GM23338 (cell line): ENCODE results near the gene TMEM8B. TPM values are rescaled to one million over a fixed set of nuclear protein-coding genes. Genes with fewer than 3 reads are reported as not detected.

Experiments used
- ATAC-seq: fragments of 200-7000 bp; cut with Tn5 transposase; 3 replicates; pipeline ENCODE4 v1.9.1; 2020
- DNase-seq: peaks from one replicate; pipeline ENCODE4 v3.0.0-alpha.2; 2015; ENCODE audit warnings: low spot score
- H2AFZ ChIP-seq: fragments of 200-600 bp; sonication (generic); 2 replicates; pipeline ENCODE4 v1.8.0; 2016; ENCODE audit warnings: antibody characterized with exemption, mild to moderate bottlenecking, moderate library complexity
- H3F3A ChIP-seq: fragments of 200-600 bp; sonication (generic); replicated peaks from 2 replicates; pipeline ENCODE4 v1.8.0; 2017; ENCODE audit warnings: antibody characterized with exemption, mixed run types, low read depth
- H3K27ac ChIP-seq: fragments of 200-600 bp; sonication (generic); 2 replicates; pipeline ENCODE4 v1.6.1; 2016; ENCODE audit warnings: low read depth
- H3K27me3 ChIP-seq: fragments of 200-600 bp; sonication (generic); 2 replicates; pipeline ENCODE4 v1.8.0; 2016; ENCODE audit warnings: mild to moderate bottlenecking, mixed run types, moderate library complexity; ENCODE audit not compliant: insufficient read depth
- H3K36me3 ChIP-seq: fragments of 200-600 bp; sonication (generic); 2 replicates; pipeline ENCODE4 v1.8.0; 2016; ENCODE audit warnings: mild to moderate bottlenecking; ENCODE audit not compliant: insufficient read depth
- H3K4me1 ChIP-seq: fragments of 200-600 bp; sonication (generic); 2 replicates; pipeline ENCODE4 v1.8.0; 2016; ENCODE audit warnings: mild to moderate bottlenecking, moderate library complexity; ENCODE audit not compliant: insufficient read depth
- H3K4me2 ChIP-seq: fragments of 200-600 bp; sonication (generic); 2 replicates; pipeline ENCODE4 v1.7.1; 2017; ENCODE audit warnings: mixed run types
- H3K4me3 ChIP-seq: fragments of 200-600 bp; sonication (generic); 2 replicates; pipeline ENCODE4 v1.6.1; 2016; ENCODE audit warnings: mixed run types
- H3K79me2 ChIP-seq: fragments of 200-600 bp; sonication (generic); replicated peaks from 2 replicates; pipeline ENCODE4 v1.8.0; 2017; ENCODE audit warnings: mild to moderate bottlenecking; ENCODE audit not compliant: insufficient read depth
- H3K9me2 ChIP-seq: fragments of 200-600 bp; sonication (generic); 2 replicates; pipeline ENCODE4 v1.8.0; 2017; ENCODE audit not compliant: insufficient read depth
- H4K20me1 ChIP-seq: fragments of 200-600 bp; sonication (generic); replicated peaks from 2 replicates; pipeline ENCODE4 v1.8.0; 2017; ENCODE audit warnings: mild to moderate bottlenecking; ENCODE audit not compliant: insufficient read depth
- H3K27ac Mint-ChIP-seq: 2 replicates; pipeline ENCODE4 v1.8.0; 2020; ENCODE audit warnings: inconsistent platforms, mild to moderate bottlenecking, moderate library complexity, mixed read lengths
- H3K27me3 Mint-ChIP-seq: 3 replicates; pipeline ENCODE4 v1.8.0; 2022; ENCODE audit warnings: low read depth, mild to moderate bottlenecking, moderate library complexity, mixed read lengths, inconsistent platforms; ENCODE audit not compliant: insufficient read depth, poor library complexity
- H3K36me3 Mint-ChIP-seq: 3 replicates; pipeline ENCODE4 v1.8.0; 2021; ENCODE audit warnings: low read depth, mild to moderate bottlenecking, inconsistent platforms, moderate library complexity, mixed read lengths
- H3K4me1 Mint-ChIP-seq: 3 replicates; pipeline ENCODE4 v1.8.0; 2020; ENCODE audit warnings: mild to moderate bottlenecking, inconsistent platforms, mixed read lengths
- H3K4me3 Mint-ChIP-seq: 3 replicates; pipeline ENCODE4 v1.8.0; 2021; ENCODE audit warnings: moderate library complexity, mild to moderate bottlenecking, inconsistent platforms, mixed read lengths
- H3K9me3 Mint-ChIP-seq: 3 replicates; pipeline ENCODE4 v1.8.0; 2020; ENCODE audit warnings: moderate library complexity, mild to moderate bottlenecking, inconsistent platforms, mixed read lengths
- CREB1 ChIP-seq: fragments of 250-450 bp; sonication (Bioruptor Pico); IDR thresholded peaks from 2 replicates; pipeline ENCODE4 v1.5.0; 2020; ENCODE audit warnings: low read depth, mild to moderate bottlenecking, moderate library complexity
- CTCF ChIP-seq, 2 experiments: fragments of 200-600 bp in 1 of 2; sonication (generic) in 1 of 2; conservative IDR thresholded peaks; 2 replicates each; pipeline versions ENCODE4 v1.5.1 to v1.6.1; 2016 to 2017; ENCODE audit warnings: antibody characterized with exemption in 2 of 2, low read depth in 2 of 2, mild to moderate bottlenecking in 2 of 2, moderate library complexity in 1 of 2
- EZH2phosphoT487 ChIP-seq: fragments of 200-600 bp; sonication (generic); IDR thresholded peaks from one replicate; pipeline ENCODE4 v1.8.1; 2018; ENCODE audit warnings: antibody characterized with exemption; ENCODE audit not compliant: unreplicated experiment
- JUNB ChIP-seq: IDR thresholded peaks from one replicate; pipeline ENCODE4 v1.6.1; 2016; ENCODE audit warnings: antibody characterized with exemption; ENCODE audit not compliant: unreplicated experiment
- NANOG ChIP-seq: IDR thresholded peaks from 2 replicates; pipeline ENCODE4 v1.6.1; 2016; ENCODE audit warnings: antibody characterized with exemption, borderline replicate concordance
- POLR2AphosphoS5 ChIP-seq: IDR thresholded peaks from 2 replicates; pipeline ENCODE4 v1.6.1; 2016; ENCODE audit warnings: antibody characterized with exemption, low read depth
- REST ChIP-seq: IDR thresholded peaks from one replicate; pipeline ENCODE4 v1.6.1; 2018; ENCODE audit warnings: antibody characterized with exemption; ENCODE audit not compliant: unreplicated experiment
- ZNF114 ChIP-seq: fragments of 250-450 bp; sonication (Bioruptor Pico); IDR thresholded peaks from 2 replicates; pipeline ENCODE4 v1.5.0; 2020; ENCODE audit warnings: mild to moderate bottlenecking, moderate library complexity
- polyA plus RNA-seq: library from polyadenylated mRNA; unstranded; fragments of >200 nt; fragmentation: Nextera tagmentation; extraction: Ambion mirVana; gene quantifications from 2 replicates; pipeline ENCODE4 v1.2.1, GENCODE V29; 2016
- total RNA-seq: library from RNA; depleted of rRNA; stranded (reverse); fragments of >200 nt; shearing (Covaris generic); gene quantifications from 2 replicates; pipeline ENCODE4 v1.2.3, GENCODE V29; 2014

The TMEM8B gene
- total and polyA plus RNA-seq, 2 experiments from 2014 or later: 4.2 to 5.5 TPM

- Histone ChIP-seq H3K27me3 (no peaks in the 10 kb centered on the region), H3F3A (no peaks in the 10 kb centered on the region), H3K36me3 (no peaks in the 10 kb centered on the region), H4K20me1 (no peaks in the 10 kb centered on the region; the same call in 1 of the 2 replicates), H3K4me2 (no peak overlapping the region), H3K79me2 (no peaks in the 10 kb centered on the region), H3K4me3 (no peak overlapping the region), H3K27ac (no peak overlapping the region), H3K4me1 (0 out of 2 replicates have a peak, but pooled peaks cover 2% of the 10 kb centered on the region), H3K9me2 (peaks cover 5% of the 10 kb centered on the region; the same call in 1 of the 2 replicates), H2AFZ (no peak overlapping the region)
- DNase-seq: peak; percentile 74
- no peak overlapping the region for H3K27ac Mint-ChIP-seq
- H3K4me1 Mint-ChIP-seq: peaks cover 18% of the 10 kb centered on the region
- TF ChIP-seq CTCF (conservative IDR thresholded peaks at IDR 0.05; ENCODE audit: low read depth in 2 of 2): peak; percentile 54 to 78
- TF ChIP-seq ZNF114 (CRISPR knock-in tag): no peak
- no peak overlapping the region for H3K4me3 Mint-ChIP-seq
- ATAC-seq: peak; percentile 92
- no peaks in the 10 kb centered on the region for H3K36me3 Mint-ChIP-seq
- H3K9me3 Mint-ChIP-seq: no peaks in the 10 kb centered on the region; the same call in 2 of the 3 replicates
- H3K27me3 Mint-ChIP-seq: peaks cover 9% of the 10 kb centered on the region
Observed at GRCh38 chr9:35835216-35835632, 6.2 kb downstream of the TMEM8B start.

GRCh38 chr9:35835766-35836165 lies 6.7 kb downstream of the TMEM8B start:
- no peak overlapping the region for H3K4me2 ChIP-seq
- peaks cover 21% of the 10 kb centered on the region for H3K4me1 Mint-ChIP-seq
- H3K4me3 Mint-ChIP-seq: no peak overlapping the region

More at GRCh38 chr9:35835766-35836165, 6.7 kb downstream of the TMEM8B start:
- H4K20me1 ChIP-seq: no peaks in the 10 kb centered on the region; the same call in 1 of the 2 replicates
- Mint-ChIP-seq H3K36me3 (no peaks in the 10 kb centered on the region), H3K27me3 (peaks cover 7% of the 10 kb centered on the region), H3K9me3 (no peaks in the 10 kb centered on the region; the same call in 2 of the 3 replicates), H3K27ac (no peak overlapping the region)
- H3K36me3 ChIP-seq: no peaks in the 10 kb centered on the region
- H3K4me3 ChIP-seq: no peak overlapping the region
- TF ChIP-seq NANOG (no peak), CREB1 (no peak), REST (no peak), ZNF114 (CRISPR knock-in tag) (no peak), POLR2AphosphoS5 (no peak), EZH2phosphoT487 (no peak), JUNB (no peak)
- H3K9me2 ChIP-seq: peaks cover 5% of the 10 kb centered on the region; the same call in 1 of the 2 replicates
- no peak for DNase-seq
- no peak for ATAC-seq
- no peaks in the 10 kb centered on the region for H3K27me3 ChIP-seq
- no peak overlapping the region for H2AFZ ChIP-seq
- no peak overlapping the region for H3K27ac ChIP-seq
- H3F3A ChIP-seq: no peaks in the 10 kb centered on the region
- H3K4me1 ChIP-seq: no peaks in the 10 kb centered on the region
- no peaks in the 10 kb centered on the region for H3K79me2 ChIP-seq
